ENCODE results near the gene KIF5A.

KIF5A gene

DNA sequence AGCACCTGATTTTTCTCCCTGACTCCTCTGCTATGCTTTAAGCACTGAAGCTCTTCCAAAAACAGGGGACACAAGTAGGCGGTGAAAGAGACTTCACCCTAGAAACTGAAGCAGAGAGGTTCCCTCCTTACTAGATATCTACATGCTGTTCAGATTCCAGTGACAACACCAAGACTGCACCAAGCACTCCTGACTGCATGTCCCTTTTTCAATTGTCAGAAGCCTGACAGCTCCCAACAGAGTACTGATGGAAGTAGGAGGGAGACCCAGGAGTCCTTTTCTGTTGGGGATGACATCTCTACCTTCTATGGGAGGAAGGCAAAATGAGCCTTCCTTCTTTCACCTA is 13.3 kb upstream of the KIF5A start:
- no peak for DNase-seq (ENCODE audit: low read depth, low spot score)
- H3K27ac ChIP-seq (ENCODE audit: low read length) = no peak overlapping the region
- WGBS (ENCODE audit: insufficient coverage, insufficient read length) = no CpG with 5 or more reads among the region's 1 CpG
- H3K9me3 ChIP-seq (ENCODE audit: control insufficient read depth, insufficient read depth, low read length) = no peaks in the 10 kb centered on the region
- H3K36me3 ChIP-seq (ENCODE audit: control insufficient read depth, insufficient read depth, low read length) = peaks cover 22% of the 10 kb centered on the region
- H3K4me3 ChIP-seq (ENCODE audit: low read length) = no peak overlapping the region
- no peaks in the 10 kb centered on the region for H3K27me3 ChIP-seq (ENCODE audit: control insufficient read depth, insufficient read depth, low read length)
- H3K4me1 ChIP-seq (ENCODE audit: control insufficient read depth, insufficient read depth, low read length) = no peaks in the 10 kb centered on the region; the same call in 1 of the 2 replicates

DNA sequence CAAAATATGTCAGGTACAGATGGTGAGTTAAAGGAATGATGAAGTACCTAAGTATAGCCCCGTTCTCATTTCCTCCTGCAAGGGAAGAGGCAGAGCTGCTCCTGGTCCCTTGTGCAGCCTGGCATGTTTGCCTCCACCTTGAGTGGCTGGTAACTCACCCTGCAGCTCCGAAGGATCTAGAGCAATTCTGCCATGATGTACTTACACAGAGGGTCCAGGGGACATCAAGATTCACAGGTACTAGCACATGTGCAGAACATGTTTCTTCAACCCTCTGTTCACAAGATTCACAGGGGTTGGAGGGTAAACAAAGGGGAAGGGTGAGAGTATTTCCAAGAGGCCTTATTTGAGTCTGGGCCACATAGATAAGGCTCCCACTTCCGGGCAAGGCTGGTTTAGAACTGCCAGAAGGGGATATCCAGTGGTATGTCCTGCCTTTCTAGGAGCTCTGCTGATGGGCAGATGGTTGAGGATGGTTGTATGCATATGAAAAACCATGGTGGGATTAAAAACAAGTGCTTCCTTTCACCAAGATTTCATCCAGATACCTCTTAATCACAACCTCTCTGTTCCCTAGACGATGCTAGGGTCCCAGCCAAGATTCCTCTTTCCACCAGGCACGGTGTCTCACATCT is 10.6 kb upstream of the KIF5A start:
- peaks cover 1% of the 10 kb centered on the region; the same call in 1 of the 2 replicates for H3K36me3 ChIP-seq (ENCODE audit: control insufficient read depth, insufficient read depth, low read length)
- no peak overlapping the region for H3K27ac ChIP-seq (ENCODE audit: low read length)
- H3K4me1 ChIP-seq (ENCODE audit: control insufficient read depth, insufficient read depth, low read length) = no peaks in the 10 kb centered on the region
- H3K9me3 ChIP-seq (ENCODE audit: control insufficient read depth, insufficient read depth, low read length) = no peaks in the 10 kb centered on the region
- H3K27me3 ChIP-seq (ENCODE audit: control insufficient read depth, insufficient read depth, low read length) = no peaks in the 10 kb centered on the region
- no CpG with 5 or more reads among the region's 5 CpGs for WGBS (ENCODE audit: insufficient coverage, insufficient read length)
- H3K4me3 ChIP-seq (ENCODE audit: low read length) = no peak overlapping the region
- no peak for DNase-seq (ENCODE audit: low read depth, low spot score)

DNA sequence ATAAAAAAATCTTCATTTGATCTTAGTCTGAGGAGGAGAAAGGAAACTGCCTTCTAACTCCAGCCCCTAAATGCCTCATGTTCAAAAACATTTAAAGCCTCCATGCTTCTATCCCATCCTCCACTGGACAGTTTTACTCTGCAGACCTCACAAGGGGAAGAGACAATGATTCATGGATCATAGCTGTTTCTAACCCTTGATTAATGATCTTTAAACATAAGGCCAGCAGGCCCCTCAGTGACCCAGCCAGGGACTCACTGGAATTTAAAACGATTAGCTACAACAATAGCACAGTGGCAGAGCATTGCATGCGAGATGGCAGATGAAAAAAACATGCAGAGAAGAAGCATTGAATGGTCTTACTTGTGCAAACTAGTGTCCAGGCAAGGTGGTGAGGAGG is 8.8 kb upstream of the KIF5A start:
- no peaks in the 10 kb centered on the region for H3K9me3 ChIP-seq (ENCODE audit: control insufficient read depth, insufficient read depth, low read length)
- H3K4me3 ChIP-seq (ENCODE audit: low read length) = no peak overlapping the region
- H3K27ac ChIP-seq (ENCODE audit: low read length) = no peak overlapping the region
- no CpG with 5 or more reads among the region's 2 CpGs for WGBS (ENCODE audit: insufficient coverage, insufficient read length)
- DNase-seq (ENCODE audit: low read depth, low spot score) = no peak
- H3K36me3 ChIP-seq (ENCODE audit: control insufficient read depth, insufficient read depth, low read length) = no peaks in the 10 kb centered on the region
- no peaks in the 10 kb centered on the region for H3K27me3 ChIP-seq (ENCODE audit: control insufficient read depth, insufficient read depth, low read length)
- H3K4me1 ChIP-seq (ENCODE audit: control insufficient read depth, insufficient read depth, low read length) = peaks cover under 1% of the 10 kb centered on the region; the same call in 1 of the 2 replicates

DNA sequence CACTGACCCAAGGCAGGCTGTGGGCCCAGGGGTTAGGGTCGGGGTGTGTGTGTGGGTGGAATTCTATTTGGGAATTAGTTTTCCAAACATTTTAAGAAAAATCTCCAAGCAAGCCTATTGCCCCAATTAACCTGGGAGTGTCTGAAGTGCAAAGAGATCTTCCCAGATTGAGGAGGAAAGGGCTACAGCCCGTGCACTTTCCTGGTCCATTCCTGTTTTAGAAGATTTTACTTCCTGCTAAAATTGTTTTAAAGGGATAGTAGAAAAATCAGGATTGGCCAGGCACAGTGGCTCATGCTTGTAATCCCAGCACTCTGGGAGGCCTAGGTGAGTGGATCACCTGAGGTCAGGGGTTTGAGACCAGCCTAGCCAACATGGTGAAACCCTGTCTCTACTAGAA is 8.1 kb upstream of the KIF5A start:
- Histone ChIP-seq H3K9me3 (ENCODE audit: control insufficient read depth, insufficient read depth, low read length) (no peaks in the 10 kb centered on the region), H3K27me3 (ENCODE audit: control insufficient read depth, insufficient read depth, low read length) (no peaks in the 10 kb centered on the region), H3K36me3 (ENCODE audit: control insufficient read depth, insufficient read depth, low read length) (no peaks in the 10 kb centered on the region), H3K4me1 (ENCODE audit: control insufficient read depth, insufficient read depth, low read length) (peaks cover 4% of the 10 kb centered on the region; the same call in 1 of the 2 replicates), H3K4me3 (ENCODE audit: low read length) (no peak overlapping the region), H3K27ac (ENCODE audit: low read length) (no peak overlapping the region)
- no peak for DNase-seq (ENCODE audit: low read depth, low spot score)
- no CpG with 5 or more reads among the region's 2 CpGs for WGBS (ENCODE audit: insufficient coverage, insufficient read length)

DNA sequence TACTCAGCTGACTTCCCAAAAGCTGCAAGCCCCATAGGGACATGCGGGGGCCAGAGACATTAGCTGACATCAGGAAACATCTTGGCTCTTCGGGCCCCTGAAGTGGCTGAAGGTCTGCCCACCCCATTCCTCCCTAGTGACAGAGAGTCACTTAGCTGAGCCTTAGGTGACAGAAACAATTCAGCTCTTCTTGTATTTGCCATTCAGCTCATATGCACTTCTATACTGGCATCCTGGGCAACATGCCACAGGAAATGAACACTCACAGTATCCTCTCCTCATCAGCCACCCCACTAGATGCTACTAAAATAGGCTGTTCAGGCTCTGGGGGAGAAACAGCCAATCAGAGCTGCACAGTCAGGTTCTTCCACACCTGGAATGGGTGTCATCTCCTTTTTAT is 6.3 kb upstream of the KIF5A start:
- no peak for DNase-seq (ENCODE audit: low read depth, low spot score)
- no CpG with 5 or more reads among the region's 2 CpGs for WGBS (ENCODE audit: insufficient coverage, insufficient read length)
- H3K9me3 ChIP-seq (ENCODE audit: control insufficient read depth, insufficient read depth, low read length) = no peaks in the 10 kb centered on the region
- H3K27ac ChIP-seq (ENCODE audit: low read length) = no peak overlapping the region
- peaks cover 4% of the 10 kb centered on the region; the same call in 1 of the 2 replicates for H3K4me1 ChIP-seq (ENCODE audit: control insufficient read depth, insufficient read depth, low read length)
- H3K27me3 ChIP-seq (ENCODE audit: control insufficient read depth, insufficient read depth, low read length) = no peaks in the 10 kb centered on the region
- H3K36me3 ChIP-seq (ENCODE audit: control insufficient read depth, insufficient read depth, low read length) = no peaks in the 10 kb centered on the region
- H3K4me3 ChIP-seq (ENCODE audit: low read length) = no peak overlapping the region

DNA sequence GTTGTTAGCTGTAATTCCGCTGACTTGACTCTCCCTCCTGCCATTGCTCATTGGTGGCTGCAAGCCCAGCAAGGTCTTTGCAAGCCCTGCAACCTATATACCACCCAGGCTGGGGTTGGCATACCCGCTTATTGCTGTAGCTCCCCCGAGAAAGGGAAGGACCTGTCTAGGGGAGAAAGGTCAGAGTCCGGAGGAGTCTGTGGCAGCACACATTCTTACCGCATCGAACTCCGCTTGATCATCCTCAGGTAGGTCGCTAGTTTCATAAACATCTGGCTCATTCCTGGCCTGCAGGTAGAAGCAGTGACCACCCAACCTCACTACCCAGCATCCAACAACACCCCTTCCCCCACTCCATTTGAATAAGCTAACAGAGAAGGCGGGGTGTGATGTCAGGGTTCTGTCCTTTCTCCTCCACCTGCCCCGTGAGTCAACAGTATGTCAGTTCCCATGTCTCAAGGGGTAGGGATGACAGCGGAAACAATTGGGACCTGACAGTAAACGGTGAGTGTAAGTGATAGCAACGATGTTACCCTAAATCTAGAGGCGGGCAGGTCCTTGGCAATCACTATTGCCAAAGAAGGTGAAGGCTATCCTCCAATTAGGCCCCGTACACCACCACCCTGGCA is 3.9 kb upstream of the KIF5A start:
- no peaks in the 10 kb centered on the region for H3K36me3 ChIP-seq (ENCODE audit: control insufficient read depth, insufficient read depth, low read length)
- no CpG with 5 or more reads among the region's 15 CpGs for WGBS (ENCODE audit: insufficient coverage, insufficient read length)
- H3K4me1 ChIP-seq (ENCODE audit: control insufficient read depth, insufficient read depth, low read length) = peaks cover 6% of the 10 kb centered on the region; the same call in 1 of the 2 replicates
- peak overlapping the region; percentile 95; the same call in 1 of the 2 replicates for H3K4me3 ChIP-seq (ENCODE audit: low read length)
- no peaks in the 10 kb centered on the region for H3K27me3 ChIP-seq (ENCODE audit: control insufficient read depth, insufficient read depth, low read length)
- no peak for DNase-seq (ENCODE audit: low read depth, low spot score)
- no peak overlapping the region for H3K27ac ChIP-seq (ENCODE audit: low read length)
- H3K9me3 ChIP-seq (ENCODE audit: control insufficient read depth, insufficient read depth, low read length) = no peaks in the 10 kb centered on the region

DNA sequence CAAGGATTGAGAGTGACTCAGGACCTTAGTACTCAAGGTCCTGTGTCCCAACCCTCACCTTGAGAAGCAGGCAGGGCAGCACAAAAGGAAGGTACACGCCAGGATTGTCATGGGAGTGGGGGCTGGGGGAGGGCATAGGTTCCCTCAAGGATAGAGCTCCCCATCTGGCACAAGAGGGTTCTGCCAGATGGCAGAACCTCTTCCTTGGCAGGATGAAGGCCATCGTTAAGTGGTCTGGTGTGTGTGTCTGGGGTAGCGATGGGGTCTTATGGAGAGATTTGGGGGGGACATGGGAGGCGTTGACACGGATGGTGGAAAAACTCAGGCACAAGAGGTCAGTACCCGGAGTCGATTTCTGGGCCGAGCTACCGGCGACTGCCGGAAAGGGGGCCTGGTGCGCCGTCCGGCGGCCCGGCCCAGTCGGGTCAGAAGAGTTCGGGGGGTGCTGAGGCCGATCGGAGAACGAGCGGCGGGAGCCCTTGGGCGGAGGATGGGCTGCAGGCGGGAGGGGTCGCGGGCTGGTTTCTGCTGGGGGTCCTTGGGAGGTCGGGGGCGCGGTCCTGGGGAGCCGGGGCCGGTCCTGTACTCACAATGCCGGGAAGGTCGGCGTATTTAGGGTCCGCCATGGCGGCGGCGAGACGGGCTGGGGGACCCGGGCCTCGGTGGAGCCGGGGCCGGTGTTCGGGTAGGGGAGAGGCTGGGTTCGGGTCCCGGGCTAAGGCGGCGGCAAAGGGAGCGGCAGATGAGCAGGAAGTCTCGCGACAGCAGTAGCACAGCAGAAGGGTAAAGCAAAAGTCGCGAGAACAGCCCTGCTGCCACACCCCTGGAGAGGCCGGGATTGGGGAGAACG is 3.2 kb upstream of the KIF5A start, which contains the start of gene DCTN2:
DCTN2 (minus strand) TSS at position 755 of the 850 bp plus-strand sequence; CDS start at position 626, 129 bp downstream.
- Histone ChIP-seq H3K4me3 (ENCODE audit: low read length) (peak within 1 kb of the TSS; percentile 95), H3K27ac (ENCODE audit: low read length) (no peak within 1 kb of the TSS), H3K4me1 (ENCODE audit: control insufficient read depth, insufficient read depth, low read length) (peaks cover 6% of the 10 kb centered on the region; the same call in 1 of the 2 replicates), H3K9me3 (ENCODE audit: control insufficient read depth, insufficient read depth, low read length) (no peaks in the 10 kb centered on the region), H3K36me3 (ENCODE audit: control insufficient read depth, insufficient read depth, low read length) (no peaks in the 10 kb centered on the region), H3K27me3 (ENCODE audit: control insufficient read depth, insufficient read depth, low read length) (no peaks in the 10 kb centered on the region)
- WGBS (ENCODE audit: insufficient coverage, insufficient read length) = no CpG with 5 or more reads among the region's 56 CpGs
- peak; percentile 95 for DNase-seq (ENCODE audit: low read depth, low spot score)

DNA sequence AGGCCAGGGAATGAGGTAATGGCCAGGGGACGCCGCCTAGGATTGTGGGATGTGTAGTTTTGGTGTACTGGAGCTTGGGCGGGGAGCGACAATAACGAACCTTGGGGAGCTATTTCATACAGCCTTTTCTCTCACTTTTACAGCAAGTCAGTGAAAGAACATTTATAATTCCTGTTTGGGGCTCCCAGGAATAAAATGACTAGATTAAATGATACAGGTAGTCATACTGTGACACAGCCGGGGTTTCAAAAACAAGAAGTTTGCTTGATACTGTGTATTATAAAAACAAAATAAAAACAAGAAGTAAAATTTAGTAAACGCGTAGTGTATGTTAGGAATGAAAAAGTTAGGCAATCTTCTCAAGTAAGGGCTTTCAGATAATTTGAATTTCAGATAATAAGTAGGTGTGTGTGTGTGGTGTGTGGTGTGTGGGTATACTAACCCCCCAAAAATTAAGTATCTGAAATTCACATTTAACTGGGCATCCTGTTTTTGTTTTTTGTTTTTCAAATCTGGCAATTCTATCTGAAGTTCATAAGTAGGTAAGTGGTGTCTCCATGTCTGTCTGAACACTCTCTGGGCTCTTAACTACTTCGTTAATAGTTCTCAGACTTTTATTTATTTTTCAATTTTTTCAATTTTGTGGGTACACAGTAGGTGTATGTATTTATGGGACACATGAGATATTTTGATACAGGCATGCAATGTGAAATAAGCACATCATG is 2.4 kb upstream of the KIF5A start:
- H3K4me3 ChIP-seq (ENCODE audit: low read length) = no peak overlapping the region; the same call in 1 of the 2 replicates

DNA sequence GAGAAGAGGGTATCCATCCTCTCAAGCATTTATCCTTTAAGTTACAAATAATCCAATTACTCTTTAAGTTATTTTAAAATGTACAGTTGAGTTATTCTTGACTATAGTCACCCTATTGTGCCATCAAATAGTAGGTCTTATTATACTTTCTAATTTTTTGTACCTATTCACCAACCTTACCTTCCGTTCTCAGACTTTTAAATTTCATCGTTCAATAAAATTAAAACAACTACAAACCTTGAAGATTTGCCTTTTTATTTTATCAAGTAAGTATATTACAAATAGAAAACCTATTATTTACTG is 1.9 kb upstream of the KIF5A start:
- Histone ChIP-seq H3K4me1 (ENCODE audit: control insufficient read depth, insufficient read depth, low read length) (peaks cover 6% of the 10 kb centered on the region; the same call in 1 of the 2 replicates), H3K36me3 (ENCODE audit: control insufficient read depth, insufficient read depth, low read length) (no peaks in the 10 kb centered on the region), H3K27me3 (ENCODE audit: control insufficient read depth, insufficient read depth, low read length) (no peaks in the 10 kb centered on the region), H3K4me3 (ENCODE audit: low read length) (no peak overlapping the region), H3K9me3 (ENCODE audit: control insufficient read depth, insufficient read depth, low read length) (no peaks in the 10 kb centered on the region), H3K27ac (ENCODE audit: low read length) (no peak overlapping the region)
- WGBS (ENCODE audit: insufficient coverage, insufficient read length) = 100% methylated on average over 2 of the region's 2 CpGs
- no peak for DNase-seq (ENCODE audit: low read depth, low spot score)

More for the DNA sequence above, 2.4 kb upstream of the KIF5A start:
- Histone ChIP-seq H3K9me3 (ENCODE audit: control insufficient read depth, insufficient read depth, low read length) (no peaks in the 10 kb centered on the region), H3K36me3 (ENCODE audit: control insufficient read depth, insufficient read depth, low read length) (no peaks in the 10 kb centered on the region), H3K27me3 (ENCODE audit: control insufficient read depth, insufficient read depth, low read length) (no peaks in the 10 kb centered on the region), H3K4me1 (ENCODE audit: control insufficient read depth, insufficient read depth, low read length) (peaks cover 6% of the 10 kb centered on the region; the same call in 1 of the 2 replicates), H3K27ac (ENCODE audit: low read length) (no peak overlapping the region)
- no peak for DNase-seq (ENCODE audit: low read depth, low spot score)
- 100% methylated on average over 2 of the region's 9 CpGs for WGBS (ENCODE audit: insufficient coverage, insufficient read length)

DNA sequence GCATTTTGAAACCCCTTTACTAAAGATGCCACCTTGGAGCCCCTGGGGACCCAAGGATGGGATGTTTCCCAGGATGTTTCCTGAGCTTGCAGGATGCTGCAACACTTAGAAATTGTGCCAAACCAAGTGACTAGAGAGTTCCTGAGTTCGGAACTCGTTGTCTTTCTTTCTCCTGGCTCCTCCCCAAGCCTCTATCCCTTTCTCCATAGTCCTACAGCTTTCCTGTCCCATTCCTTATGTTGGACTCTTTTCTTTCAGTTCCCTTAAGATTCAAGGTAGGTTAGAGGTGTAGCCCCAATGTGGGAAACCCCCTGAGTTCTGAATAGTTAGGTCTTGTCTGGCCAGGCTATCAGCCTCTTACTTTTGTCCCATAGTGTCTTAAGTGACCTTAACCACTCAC is 1.4 kb upstream of the KIF5A start:
- WGBS (ENCODE audit: insufficient coverage, insufficient read length) = no CpG with 5 or more reads among the region's 2 CpGs
- no peak overlapping the region for H3K27ac ChIP-seq (ENCODE audit: low read length)
- no peak for DNase-seq (ENCODE audit: low read depth, low spot score)
- H3K27me3 ChIP-seq (ENCODE audit: control insufficient read depth, insufficient read depth, low read length) = no peaks in the 10 kb centered on the region
- H3K4me1 ChIP-seq (ENCODE audit: control insufficient read depth, insufficient read depth, low read length) = peaks cover 6% of the 10 kb centered on the region; the same call in 1 of the 2 replicates
- H3K36me3 ChIP-seq (ENCODE audit: control insufficient read depth, insufficient read depth, low read length) = no peaks in the 10 kb centered on the region
- H3K9me3 ChIP-seq (ENCODE audit: control insufficient read depth, insufficient read depth, low read length) = no peaks in the 10 kb centered on the region
- no peak overlapping the region for H3K4me3 ChIP-seq (ENCODE audit: low read length)
